H9 (cell line): ENCODE measurements around the gene SRD5A2. TPM values are rescaled to one million over a fixed set of nuclear protein-coding genes. Genes with fewer than 3 reads are reported as not detected.

Experiments
- DNase-seq: peaks from one replicate; pipeline ENCODE4 v3.0.0-alpha.2; 2017
- H2AFZ ChIP-seq: one replicate; pipeline ENCODE4 v1.6.1; 2013; ENCODE audit warnings: mild to moderate bottlenecking, low read length, control low read depth, moderate library complexity
- H2AK5ac ChIP-seq: 2 replicates; pipeline ENCODE4 v1.6.1; 2013; ENCODE audit warnings: low read length, control low read depth, mixed read lengths; ENCODE audit not compliant: insufficient read length
- H2BK120ac ChIP-seq: one replicate; pipeline ENCODE4 v1.6.1; 2013; ENCODE audit warnings: low read depth, mild to moderate bottlenecking, low read length, control low read depth, inconsistent platforms; ENCODE audit not compliant: poor library complexity, severe bottlenecking
- H2BK12ac ChIP-seq: 2 replicates; pipeline ENCODE4 v1.6.1; 2013; ENCODE audit warnings: low read length, control low read depth, mixed read lengths, low read depth; ENCODE audit not compliant: insufficient read length
- H2BK15ac ChIP-seq: 2 replicates; pipeline ENCODE4 v1.6.1; 2013; ENCODE audit warnings: low read depth, low read length, control low read depth
- H2BK20ac ChIP-seq: one replicate; pipeline ENCODE4 v1.6.1; 2013; ENCODE audit warnings: low read depth, mild to moderate bottlenecking, low read length, control low read depth, inconsistent platforms; ENCODE audit not compliant: poor library complexity, severe bottlenecking
- H2BK5ac ChIP-seq: 2 replicates; pipeline ENCODE4 v1.6.1; 2013; ENCODE audit warnings: low read length, control low read depth, mixed read lengths; ENCODE audit not compliant: insufficient read length
- H3K14ac ChIP-seq: 2 replicates; pipeline ENCODE4 v1.6.1; 2013; ENCODE audit warnings: low read length, control low read depth; ENCODE audit not compliant: insufficient read depth
- H3K18ac ChIP-seq: 2 replicates; pipeline ENCODE4 v1.6.1; 2013; ENCODE audit warnings: low read depth, mild to moderate bottlenecking, mixed read lengths, low read length, control low read depth; ENCODE audit not compliant: insufficient read length
- H3K23ac ChIP-seq: 2 replicates; pipeline ENCODE4 v1.6.1; 2013; ENCODE audit warnings: low read length, control low read depth, mixed read lengths, low read depth; ENCODE audit not compliant: insufficient read length
- H3K23me2 ChIP-seq: 2 replicates; pipeline ENCODE4 v1.6.1; 2013; ENCODE audit warnings: low read depth, mild to moderate bottlenecking, mixed read lengths, low read length, control low read depth; ENCODE audit not compliant: insufficient read length, poor library complexity, severe bottlenecking
- H3K27ac ChIP-seq: 2 replicates; pipeline ENCODE4 v1.5.1; 2013; ENCODE audit warnings: low read length, control low read depth, mixed read lengths, low read depth; ENCODE audit not compliant: insufficient read length
- H3K27me3 ChIP-seq: 2 replicates; pipeline ENCODE4 v1.6.1; 2013; ENCODE audit warnings: low read length, control low read depth, inconsistent platforms; ENCODE audit not compliant: insufficient read depth
- H3K4ac ChIP-seq: 2 replicates; pipeline ENCODE4 v1.6.1; 2013; ENCODE audit warnings: low read depth, mild to moderate bottlenecking, control low read depth, inconsistent platforms, low read length, moderate library complexity
- H3K4me1 ChIP-seq: 2 replicates; pipeline ENCODE4 v1.6.1; 2013; ENCODE audit warnings: low read length, control low read depth, inconsistent platforms; ENCODE audit not compliant: insufficient read depth
- H3K4me2 ChIP-seq: 2 replicates; pipeline ENCODE4 v1.6.1; 2013; ENCODE audit warnings: low read length, control low read depth, mixed read lengths; ENCODE audit not compliant: insufficient read length, insufficient read depth
- H3K56ac ChIP-seq: 2 replicates; pipeline ENCODE4 v1.6.1; 2013; ENCODE audit warnings: low read depth, mild to moderate bottlenecking, mixed read lengths, low read length, control low read depth; ENCODE audit not compliant: insufficient read length
- H3K79me1 ChIP-seq: 2 replicates; pipeline ENCODE4 v1.6.1; 2013; ENCODE audit warnings: low read depth, mild to moderate bottlenecking, moderate library complexity, low read length, control low read depth, inconsistent platforms; ENCODE audit not compliant: insufficient read depth, poor library complexity, severe bottlenecking
- H3K79me2 ChIP-seq: 2 replicates; pipeline ENCODE4 v1.6.1; 2013; ENCODE audit warnings: low read length, control low read depth, inconsistent platforms; ENCODE audit not compliant: insufficient read depth
- H3K9ac ChIP-seq: 2 replicates; pipeline ENCODE4 v1.6.1; 2013; ENCODE audit warnings: low read length, control low read depth, mixed read lengths; ENCODE audit not compliant: insufficient read length; ENCODE audit errors: extremely low read depth
- H3K9me3 ChIP-seq: one replicate; pipeline ENCODE4 v1.6.1; 2013; ENCODE audit warnings: low read depth, low read length, inconsistent platforms; ENCODE audit not compliant: control insufficient read depth
- H3T11ph ChIP-seq: one replicate; pipeline ENCODE4 v1.6.1; 2013; ENCODE audit warnings: mild to moderate bottlenecking, low read length, control low read depth, inconsistent platforms
- H4K20me1 ChIP-seq: one replicate; pipeline ENCODE4 v1.6.1; 2013; ENCODE audit not compliant: control insufficient read depth, insufficient read length, insufficient read depth
- H4K5ac ChIP-seq: 2 replicates; pipeline ENCODE4 v1.6.1; 2013; ENCODE audit warnings: low read depth, mild to moderate bottlenecking, mixed read lengths, low read length, control low read depth; ENCODE audit not compliant: insufficient read length
- H4K8ac ChIP-seq: replicated peaks from 2 replicates; pipeline ENCODE4 v1.6.1; 2013; ENCODE audit warnings: low read length, control low read depth, mixed read lengths, low read depth; ENCODE audit not compliant: insufficient read length
- H4K91ac ChIP-seq: 2 replicates; pipeline ENCODE4 v1.6.1; 2013; ENCODE audit warnings: low read depth, mild to moderate bottlenecking, moderate library complexity, mixed read lengths, low read length, control low read depth; ENCODE audit not compliant: insufficient read length
- H3K27ac Mint-ChIP-seq, 3 experiments: 2 replicates in 2 of 3; 3 replicates in 1 of 3; pipeline ENCODE4 v1.8.0; 2020 to 2021; ENCODE audit warnings: mixed read lengths in 3 of 3, mild to moderate bottlenecking in 1 of 3, moderate library complexity in 1 of 3
- H3K27me3 Mint-ChIP-seq: 2 replicates; pipeline ENCODE4 v1.8.0; 2021; ENCODE audit warnings: low read depth, mild to moderate bottlenecking, moderate library complexity, mixed read lengths
- H3K36me3 Mint-ChIP-seq, 3 experiments: 2 replicates in 2 of 3; 3 replicates in 1 of 3; pipeline ENCODE4 v1.8.0; 2020 to 2021; ENCODE audit warnings: low read depth in 3 of 3, mixed read lengths in 3 of 3; ENCODE audit not compliant: insufficient read depth in 1 of 3
- H3K4me1 Mint-ChIP-seq, 2 experiments: 2 replicates each; pipeline ENCODE4 v1.8.0; 2020; ENCODE audit warnings: mixed read lengths in 2 of 2
- H3K4me3 Mint-ChIP-seq, 2 experiments: 2 replicates in 1 of 2; 3 replicates in 1 of 2; pipeline ENCODE4 v1.8.0; 2020 to 2021; ENCODE audit warnings: mild to moderate bottlenecking in 2 of 2, mixed read lengths in 2 of 2, moderate library complexity in 1 of 2
- H3K9me3 Mint-ChIP-seq, 2 experiments: 2 replicates in 1 of 2; 3 replicates in 1 of 2; pipeline ENCODE4 v1.8.0; 2020; ENCODE audit warnings: mild to moderate bottlenecking in 2 of 2, mixed read lengths in 2 of 2, moderate library complexity in 1 of 2
- WGBS: extraction: QIAGEN DNeasy Blood & Tissue Kit; methylation state at CpG from one replicate; pipeline ENCODE4 v1.1.7; 2013; ENCODE audit warnings: missing lambda C conversion rate, low lambda C conversion rate, mixed read lengths; ENCODE audit not compliant: insufficient read length; ENCODE audit errors: extremely low coverage; 5-methylcytosine and 5-hydroxymethylcytosine counted together
- total RNA-seq: library from RNA; stranded (reverse); gene quantifications from 2 replicates; pipeline ENCODE4 v1.2.1, GENCODE V29; 2021
- TF ChIP-seq, protein P1 (sequence below): fragments of 200-600 bp; sonication (generic); conservative IDR thresholded peaks from 3 replicates; pipeline ENCODE4 v1.8.0; 2021; ENCODE audit warnings: antibody characterized with exemption, mild to moderate bottlenecking

SRD5A2 gene
- total RNA-seq, 1 experiment from 2014 or later: not detected

DNA sequence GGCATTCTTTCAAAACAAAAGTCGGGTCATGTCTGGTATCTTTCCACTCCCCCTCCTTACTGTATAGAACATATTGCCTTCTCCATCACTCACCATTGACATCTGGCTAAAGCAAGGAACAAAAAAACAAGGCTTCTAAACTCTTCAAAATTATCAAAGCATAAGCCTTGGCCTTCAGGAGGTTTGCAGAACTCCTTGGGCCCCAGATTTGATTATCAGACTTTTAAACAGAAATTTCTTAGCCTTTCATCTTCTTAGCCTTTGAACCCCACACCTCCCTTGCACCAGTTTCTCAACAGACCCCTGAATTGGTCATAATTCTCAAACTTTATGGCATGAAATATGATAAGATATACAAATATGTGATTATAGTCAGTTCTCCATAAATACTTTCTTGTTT, 106.4 kb downstream of the SRD5A2 start:
- H3K27ac Mint-ChIP-seq: no peak overlapping the region
- Histone ChIP-seq H2AFZ (no peak overlapping the region), H2AK5ac (no peak overlapping the region), H3T11ph (no peak overlapping the region), H4K5ac (no peak overlapping the region), H3K4ac (no peak overlapping the region), H3K18ac (no peak overlapping the region), H3K9ac (no peak overlapping the region), H3K56ac (no peak overlapping the region), H3K27ac (no peak overlapping the region), H2BK20ac (no peak overlapping the region), H3K79me1 (no peaks in the 10 kb centered on the region), H4K91ac (no peak overlapping the region), H3K23ac (no peak overlapping the region), H3K79me2 (no peaks in the 10 kb centered on the region), H3K4me1 (no peaks in the 10 kb centered on the region), H3K23me2 (no peaks in the 10 kb centered on the region), H2BK15ac (no peak overlapping the region), H4K20me1 (no peaks in the 10 kb centered on the region), H2BK5ac (no peak overlapping the region), H3K14ac (no peak overlapping the region), H3K9me3 (no peaks in the 10 kb centered on the region), H2BK120ac (no peak overlapping the region), H4K8ac (no peak overlapping the region), H3K27me3 (no peaks in the 10 kb centered on the region), H3K4me2 (no peak overlapping the region), H2BK12ac (no peak overlapping the region)
- H3K9me3 Mint-ChIP-seq: no peaks in the 10 kb centered on the region; a peak in 1 of 5 replicates
- no peak overlapping the region for H3K4me3 Mint-ChIP-seq
- H3K4me1 Mint-ChIP-seq: peaks cover 4 to 7% of the 10 kb centered on the region in 2 experiments; a peak in 2 of 4 replicates
- TF ChIP-seq, protein P1, sequence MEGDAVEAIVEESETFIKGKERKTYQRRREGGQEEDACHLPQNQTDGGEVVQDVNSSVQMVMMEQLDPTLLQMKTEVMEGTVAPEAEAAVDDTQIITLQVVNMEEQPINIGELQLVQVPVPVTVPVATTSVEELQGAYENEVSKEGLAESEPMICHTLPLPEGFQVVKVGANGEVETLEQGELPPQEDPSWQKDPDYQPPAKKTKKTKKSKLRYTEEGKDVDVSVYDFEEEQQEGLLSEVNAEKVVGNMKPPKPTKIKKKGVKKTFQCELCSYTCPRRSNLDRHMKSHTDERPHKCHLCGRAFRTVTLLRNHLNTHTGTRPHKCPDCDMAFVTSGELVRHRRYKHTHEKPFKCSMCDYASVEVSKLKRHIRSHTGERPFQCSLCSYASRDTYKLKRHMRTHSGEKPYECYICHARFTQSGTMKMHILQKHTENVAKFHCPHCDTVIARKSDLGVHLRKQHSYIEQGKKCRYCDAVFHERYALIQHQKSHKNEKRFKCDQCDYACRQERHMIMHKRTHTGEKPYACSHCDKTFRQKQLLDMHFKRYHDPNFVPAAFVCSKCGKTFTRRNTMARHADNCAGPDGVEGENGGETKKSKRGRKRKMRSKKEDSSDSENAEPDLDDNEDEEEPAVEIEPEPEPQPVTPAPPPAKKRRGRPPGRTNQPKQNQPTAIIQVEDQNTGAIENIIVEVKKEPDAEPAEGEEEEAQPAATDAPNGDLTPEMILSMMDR: no peak
- no peaks in the 10 kb centered on the region; the same call in 1 of the 2 replicates for H3K27me3 Mint-ChIP-seq
- DNase-seq: no peak
- peaks cover 6 to 15% (median 6%) of the 10 kb centered on the region in 3 experiments; a peak in 5 of 7 replicates for H3K36me3 Mint-ChIP-seq
- WGBS: no CpG with 5 or more reads among the region's 1 CpG

Other genes with a start within 250 kb of the SRD5A2 start
- gene XDH, start 166.2 kb downstream of the SRD5A2 start, total RNA-seq: 1.4 and 1.6 TPM in 2 replicates